HG02981 (cell line): ENCODE results near the gene SH3BP4.

ENCODE experiments used
- ATAC-seq: cut with Tn5 transposase; IDR thresholded peaks from one replicate; pipeline ENCODE4 v1.9.1; 2021; ENCODE audit warnings: mild to moderate bottlenecking, moderate library complexity; ENCODE audit not compliant: unreplicated experiment

The SH3BP4 gene

DNA sequence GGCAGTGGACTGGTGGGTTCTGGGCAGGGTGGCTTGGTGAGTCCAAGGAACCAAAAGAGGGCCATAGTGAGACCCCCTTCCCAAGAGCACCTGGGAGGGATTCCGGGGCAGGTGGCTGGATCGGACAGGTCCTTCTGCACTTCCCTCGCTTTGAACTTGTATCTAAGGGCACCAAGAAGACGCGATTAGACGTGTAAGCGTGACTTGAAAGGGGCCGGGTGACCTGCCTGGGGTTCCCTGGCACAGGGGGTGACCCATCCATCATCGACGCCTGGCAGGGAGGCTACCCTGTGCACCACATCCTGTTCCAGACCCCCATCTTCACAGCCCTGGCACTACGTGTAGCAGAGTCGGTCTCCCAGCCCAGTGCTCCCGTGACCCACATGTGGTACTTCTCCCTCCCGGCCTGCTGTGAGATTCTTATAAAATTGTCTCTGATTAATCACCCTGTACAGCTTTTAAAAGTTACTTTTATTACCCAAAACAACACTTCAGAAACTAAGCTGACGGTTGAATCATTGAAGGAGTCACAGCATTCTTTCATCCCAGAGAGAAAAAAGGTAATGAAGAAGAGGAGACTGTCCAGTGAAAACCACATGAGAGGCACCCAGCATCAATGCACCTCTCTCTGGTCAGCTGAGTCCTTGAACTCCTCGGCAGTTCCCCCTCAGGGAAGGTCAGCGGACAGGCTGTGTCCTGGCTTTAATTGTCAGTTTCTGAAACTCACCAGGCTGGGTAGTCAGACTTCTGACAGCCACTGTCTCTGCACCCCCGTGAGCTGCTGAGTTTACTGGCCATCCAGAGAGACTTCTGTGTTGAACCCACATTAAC, 13.0 kb downstream of the SH3BP4 start:
- no peak for ATAC-seq

DNA sequence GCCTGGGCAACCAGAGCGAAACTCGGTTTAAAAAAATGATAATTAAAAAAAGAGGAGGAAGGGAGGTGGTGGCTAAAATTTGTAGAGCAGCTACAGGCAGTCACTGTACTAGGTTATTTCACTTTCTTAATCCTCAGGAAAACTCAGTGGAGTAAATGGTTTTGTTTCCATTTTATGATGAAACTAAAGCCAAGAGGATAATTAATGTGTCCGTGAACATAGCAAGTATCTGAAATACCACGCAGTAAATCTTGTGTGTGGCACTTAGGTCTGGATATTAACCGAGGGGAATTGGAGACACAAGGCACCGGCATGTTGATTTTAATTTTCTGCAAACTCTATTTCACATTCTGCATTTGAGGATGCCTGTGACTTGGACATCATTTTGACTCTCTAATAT, 14.5 kb downstream of the SH3BP4 start:
- ATAC-seq: no peak

DNA sequence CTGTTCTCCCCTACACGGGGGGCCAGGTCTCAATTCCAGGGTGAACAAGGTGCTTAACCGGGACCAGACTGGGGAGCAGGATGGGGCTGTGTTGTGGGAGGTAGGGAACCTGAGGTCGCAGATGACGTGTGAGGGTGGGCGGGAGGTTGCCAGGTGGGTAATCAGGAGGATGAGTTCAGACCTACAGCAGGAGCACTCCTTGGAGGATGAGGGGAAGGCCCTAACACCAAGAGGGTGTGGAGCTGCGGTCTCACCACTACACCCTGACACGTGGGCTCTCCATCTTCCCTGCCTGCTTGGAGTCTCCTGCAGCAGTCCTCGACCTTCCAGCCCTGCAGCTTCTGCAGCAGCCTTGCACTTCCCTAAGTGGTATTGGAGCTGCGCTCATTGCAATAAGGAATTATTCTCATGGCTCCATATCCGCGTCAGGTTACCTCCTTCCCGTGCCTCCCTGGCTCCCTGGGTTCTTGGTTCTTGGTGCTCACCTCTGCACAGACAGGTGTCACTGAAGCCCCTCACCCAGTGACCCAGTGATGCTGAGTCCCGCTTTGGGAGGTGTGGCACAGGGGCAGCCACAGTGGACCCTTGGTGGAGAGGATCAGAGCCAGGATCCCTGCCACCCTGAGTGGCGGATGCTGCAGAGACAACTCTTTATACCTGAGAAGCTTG, 15.5 kb downstream of the SH3BP4 start:
- ATAC-seq: no peak

- ATAC-seq: no peak
Observed at GRCh38 chr2:234967870-234968208, 16.0 kb downstream of the SH3BP4 start.

- no peak for ATAC-seq
Observed at GRCh38 chr2:234968631-234969305, 17.0 kb downstream of the SH3BP4 start.

DNA sequence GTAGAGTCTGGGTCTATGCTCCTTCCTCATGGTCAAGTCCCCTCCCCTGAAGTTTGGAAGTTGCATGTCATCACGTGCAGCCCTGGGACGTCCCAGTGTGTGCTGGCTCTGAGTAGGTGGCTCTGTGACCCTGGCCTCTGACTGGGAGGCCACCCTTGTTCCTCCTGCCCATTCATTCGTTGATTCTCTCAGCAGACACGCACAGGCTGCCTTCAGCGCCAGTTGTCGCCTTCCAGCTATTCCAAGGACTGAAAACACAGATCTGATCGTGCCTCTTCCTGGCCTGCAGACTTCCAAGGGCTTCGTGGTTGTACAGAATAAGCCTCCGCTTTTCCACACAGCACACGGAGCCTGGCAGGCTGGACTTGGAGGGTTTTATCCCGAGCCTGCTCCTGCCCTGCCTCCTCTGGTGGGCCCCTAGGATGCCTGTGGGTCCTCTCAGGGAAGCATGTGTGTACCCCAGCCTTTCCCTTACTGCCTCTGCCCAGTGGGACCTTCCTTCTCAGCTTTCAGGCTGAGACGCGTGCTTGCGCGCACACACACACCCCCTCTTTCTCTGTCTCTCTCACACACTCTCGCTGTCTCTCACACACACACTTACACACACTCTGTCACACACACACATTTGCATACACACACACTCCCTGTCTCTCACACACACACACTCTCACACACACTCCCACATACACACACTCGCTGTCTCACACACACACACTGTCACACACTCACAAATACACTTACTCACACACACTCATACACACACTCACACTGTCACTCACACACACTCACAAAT, 17.7 kb downstream of the SH3BP4 start:
- ATAC-seq: no peak

DNA sequence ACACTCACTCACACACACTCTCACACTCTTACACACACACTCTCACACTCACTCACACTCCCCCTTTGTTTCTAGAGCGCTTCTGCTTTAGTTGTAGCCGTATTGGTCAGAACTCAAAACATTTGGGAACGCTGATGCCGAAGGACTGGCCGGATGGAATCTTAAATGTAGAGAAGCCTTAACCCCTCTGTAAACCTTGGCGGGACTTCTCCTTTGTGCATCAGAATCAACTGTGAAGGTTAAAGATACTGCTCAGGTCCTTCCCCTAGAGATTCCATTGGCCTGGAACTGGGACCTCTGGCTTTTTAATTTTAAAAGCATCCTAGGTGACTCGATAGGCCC, 18.3 kb downstream of the SH3BP4 start:
- no peak for ATAC-seq

DNA sequence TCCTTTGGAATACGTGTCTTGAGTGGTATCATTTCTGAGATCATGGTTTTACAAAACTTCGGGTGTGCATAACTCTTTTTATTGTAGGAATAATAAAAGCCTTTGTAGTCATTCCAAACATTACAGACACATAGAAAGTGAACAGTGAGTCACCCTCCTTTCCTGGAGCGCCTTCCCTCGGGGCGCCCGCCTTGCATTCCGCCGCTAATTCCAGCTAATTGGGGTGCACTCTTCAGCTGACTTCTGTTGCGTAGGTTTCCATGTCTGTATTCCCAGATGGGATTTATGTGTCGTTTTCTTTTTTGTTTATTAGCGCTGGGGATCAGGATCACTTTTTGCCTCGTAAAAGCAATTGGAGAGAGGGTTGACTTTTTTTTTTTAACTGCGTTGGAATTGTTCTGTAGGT, 18.7 kb downstream of the SH3BP4 start:
- ATAC-seq: no peak

DNA sequence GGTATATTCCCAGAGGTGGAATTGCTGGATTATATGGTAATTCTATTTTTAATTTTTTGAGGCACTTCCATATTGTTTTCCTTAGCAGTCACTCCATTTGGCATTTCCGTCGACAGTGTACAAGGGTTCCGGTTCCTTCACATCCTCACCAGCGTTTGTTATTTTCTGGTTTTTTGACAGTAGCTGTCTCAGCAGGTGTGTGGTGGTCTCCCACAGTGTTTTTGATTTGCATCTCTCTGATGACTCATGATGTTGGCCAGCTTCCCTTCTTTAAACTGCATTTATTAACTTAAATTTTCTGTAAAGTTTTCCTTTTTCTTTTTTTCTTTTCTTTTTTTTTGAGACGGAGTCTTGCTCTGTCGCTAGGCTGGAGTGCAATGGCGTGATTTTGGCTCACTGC, 19.7 kb downstream of the SH3BP4 start:
- ATAC-seq: no peak

DNA sequence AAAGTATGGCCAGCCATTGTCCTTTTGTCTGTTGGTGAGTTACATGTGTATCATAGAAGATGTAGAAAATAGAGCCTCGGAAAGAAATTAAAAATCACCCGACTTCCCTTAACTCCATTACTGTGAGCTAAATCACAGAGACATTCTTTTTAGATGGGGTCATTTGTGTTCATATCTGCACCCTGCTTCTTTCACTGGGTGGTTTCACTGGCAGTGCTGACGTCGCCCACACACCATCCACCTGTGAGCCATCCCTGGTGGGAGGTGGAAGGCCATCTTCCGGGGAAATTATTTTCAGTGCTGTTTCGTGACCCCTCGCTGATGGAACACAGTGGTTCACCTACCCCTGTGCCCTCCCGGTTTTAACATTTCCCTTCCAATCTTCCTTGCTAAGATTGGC, 21.2 kb downstream of the SH3BP4 start:
- no peak for ATAC-seq

DNA sequence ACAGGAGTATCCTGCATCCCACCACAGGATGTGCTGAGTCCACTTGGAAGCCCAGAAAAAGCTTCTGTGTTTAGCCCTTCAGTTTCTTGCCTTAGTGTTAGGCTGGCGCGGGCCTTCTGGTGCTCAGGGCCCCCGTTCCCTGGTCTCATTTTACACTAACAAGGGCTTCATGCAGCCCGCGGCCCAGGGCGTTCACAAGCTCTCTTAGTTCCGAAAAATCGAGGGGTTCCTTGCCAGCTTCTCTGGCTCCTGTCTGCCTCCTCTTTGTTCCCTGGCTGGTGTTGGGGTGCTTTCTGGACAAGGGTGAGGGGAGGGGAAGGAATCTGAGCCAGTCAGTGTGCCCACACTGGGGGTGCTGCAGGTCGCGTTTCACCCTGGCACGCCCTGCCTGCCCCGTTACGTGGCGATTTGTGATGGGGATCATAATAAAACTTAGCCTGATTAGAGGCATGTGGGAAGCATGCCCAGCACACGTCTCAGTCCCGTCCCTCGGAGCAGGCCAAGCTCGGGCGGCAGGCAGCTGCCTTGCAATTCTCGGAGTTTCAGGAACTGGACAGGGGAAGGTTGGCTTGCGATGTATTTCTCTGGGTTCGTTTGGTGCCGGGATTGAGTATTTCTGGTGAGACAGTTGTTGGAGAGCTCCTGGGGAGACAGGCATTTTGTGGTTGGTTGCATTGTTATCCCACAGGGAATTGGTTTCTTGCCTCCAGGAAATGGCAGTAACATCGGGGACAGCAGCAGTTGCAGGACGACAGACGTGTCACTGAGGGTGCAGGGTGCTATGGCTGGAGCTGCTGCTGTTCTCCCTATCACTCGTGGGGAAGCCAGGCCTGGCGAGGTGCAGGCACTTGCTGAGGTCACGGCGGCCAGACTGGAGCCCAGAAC, 22.9 kb downstream of the SH3BP4 start:
- no peak for ATAC-seq

- ATAC-seq: no peak
Observed at GRCh38 chr2:234975611-234976010, 23.8 kb downstream of the SH3BP4 start.

DNA sequence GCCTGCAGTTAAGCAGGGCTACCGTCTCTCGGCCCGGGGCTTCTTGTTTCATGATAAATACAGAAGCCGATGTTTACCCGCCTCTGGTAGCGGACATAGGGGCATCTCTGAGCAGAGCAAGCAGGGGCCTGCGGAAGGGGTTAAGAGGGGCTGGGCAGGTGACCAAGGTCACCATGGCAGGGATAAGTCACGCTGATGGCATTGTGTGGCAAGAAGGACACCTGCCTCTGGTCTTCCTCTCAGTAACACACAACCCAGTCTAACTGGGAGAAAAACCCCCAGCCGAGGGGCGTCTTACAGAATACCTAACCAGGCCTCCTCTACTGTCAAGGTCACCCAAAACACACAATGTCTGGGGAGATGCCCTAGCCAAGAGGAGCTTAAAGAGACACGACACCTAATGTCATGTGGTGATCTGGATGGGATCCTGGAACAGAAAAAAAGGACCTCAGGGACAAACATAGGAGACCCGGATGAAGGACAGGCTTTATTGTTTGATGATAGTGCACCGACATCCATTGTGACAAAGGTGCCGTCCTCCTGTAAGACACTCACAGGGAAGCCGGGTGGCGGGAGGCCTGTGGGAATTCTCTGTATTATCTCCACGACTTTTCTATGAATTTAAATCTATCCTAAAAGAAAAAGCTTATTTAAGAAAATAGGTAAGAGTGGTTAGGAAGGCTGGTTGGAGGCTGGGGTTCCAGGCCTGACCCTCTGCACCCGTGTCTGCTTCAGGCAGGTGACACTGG, 24.8 kb downstream of the SH3BP4 start:
- ATAC-seq: no peak

GRCh38 chr2:234977228-234977679, 25.4 kb downstream of the SH3BP4 start:
- ATAC-seq: no peak

- no peak for ATAC-seq
Observed at GRCh38 chr2:234978466-234979203, 26.8 kb downstream of the SH3BP4 start.

GRCh38 chr2:234979204-234980167, 27.7 kb downstream of the SH3BP4 start:
- no peak for ATAC-seq

- ATAC-seq: no peak
Observed at GRCh38 chr2:234980451-234981187, 28.8 kb downstream of the SH3BP4 start.
